ENCODE data around the gene PNPLA1.

- TF ChIP-seq CTCF (IDR thresholded peaks at IDR 0.05; ENCODE audit: low read depth, low read length, poor library complexity, severe bottlenecking) (no peak), EZH2phosphoT487 (IDR thresholded peaks at IDR 0.05; ENCODE audit: borderline replicate concordance, low read length) (no peak)
Observed at GRCh38 chr6:36301781-36302180, 31.9 kb downstream of the PNPLA1 start.
